HG02763 (cell line): ENCODE measurements around the gene HSH2D.
A peak's percentile ranks its signal among the peaks of the same experiment; 100 is the strongest.

Experiments
- ATAC-seq: cut with Tn5 transposase; IDR thresholded peaks from one replicate; pipeline ENCODE4 v1.9.1; 2021; ENCODE audit warnings: mild to moderate bottlenecking, moderate library complexity; ENCODE audit not compliant: unreplicated experiment

HSH2D gene

DNA sequence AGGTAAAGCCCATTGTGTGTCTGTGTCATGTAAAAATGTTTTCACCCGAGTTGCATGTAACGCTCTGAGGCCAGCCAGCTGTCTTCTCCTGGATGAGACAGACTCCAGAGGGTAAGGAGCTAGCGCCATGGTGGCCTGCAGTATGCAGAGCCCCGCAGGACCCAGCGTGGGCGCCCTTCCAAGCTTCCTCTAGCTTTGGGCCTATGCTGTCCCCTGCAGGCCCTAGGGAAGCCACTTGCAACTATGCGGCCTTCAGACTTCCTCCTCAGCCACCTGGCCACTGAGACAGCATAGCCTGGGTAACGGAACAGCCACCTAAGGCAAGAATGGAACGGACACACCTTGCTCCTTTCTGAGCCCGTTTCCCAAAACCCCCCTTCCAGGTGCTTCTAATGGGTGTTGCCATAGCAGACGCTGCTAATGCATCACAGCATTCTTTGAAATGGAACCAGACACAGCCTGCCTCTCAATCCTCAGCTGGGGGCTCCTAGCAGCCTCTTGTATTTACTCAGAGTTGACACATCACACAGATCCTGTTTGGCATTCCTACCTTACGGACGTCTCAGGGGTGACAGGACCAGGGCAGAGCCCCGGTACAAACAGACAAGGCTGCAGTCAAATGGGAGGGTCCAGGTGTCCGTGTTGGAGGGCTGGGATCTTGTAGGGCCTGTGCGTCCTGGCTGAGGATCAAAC is 47.9 kb downstream of the HSH2D start:
- no peak for ATAC-seq

DNA sequence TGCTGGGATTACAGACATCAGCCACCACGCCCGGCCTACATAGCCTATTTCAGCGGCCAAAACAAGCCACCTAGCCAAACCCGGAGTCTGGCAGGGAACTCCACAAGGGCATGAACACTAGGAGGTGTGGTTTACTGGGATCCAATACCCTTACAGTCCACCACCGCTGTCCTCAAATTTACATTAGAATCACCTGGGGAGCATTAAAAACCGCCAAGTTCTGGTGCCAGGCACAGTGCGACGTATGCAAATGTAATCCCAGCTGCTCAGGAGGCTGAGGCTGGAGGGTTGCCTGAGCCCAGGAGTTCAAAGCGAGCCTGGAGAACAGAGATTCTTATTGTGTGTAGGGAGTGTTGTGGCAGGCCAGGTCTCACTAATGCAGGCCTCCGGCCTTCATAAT is 50.0 kb downstream of the HSH2D start:
- ATAC-seq, result no peak

DNA sequence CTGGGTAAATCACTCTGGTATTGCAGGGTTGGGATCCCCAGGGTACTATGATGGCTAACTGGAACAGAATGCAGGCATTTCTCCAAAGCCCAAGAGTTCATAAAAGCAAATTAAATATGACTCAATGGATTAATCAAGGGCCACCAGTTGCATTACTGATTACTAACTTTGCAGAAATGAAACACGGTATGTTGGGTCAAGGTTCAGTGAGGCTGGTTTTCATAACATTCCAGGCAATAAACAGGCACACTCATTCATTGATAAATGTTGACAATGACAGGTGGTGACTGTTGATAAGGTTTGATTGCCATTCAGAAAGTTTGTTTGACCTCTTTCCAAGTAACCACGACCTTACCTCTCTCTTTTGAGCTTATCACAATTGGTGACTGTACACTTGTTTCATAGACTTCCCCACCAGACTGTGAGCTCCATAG is 53.7 kb downstream of the HSH2D start:
- ATAC-seq, result no peak

DNA sequence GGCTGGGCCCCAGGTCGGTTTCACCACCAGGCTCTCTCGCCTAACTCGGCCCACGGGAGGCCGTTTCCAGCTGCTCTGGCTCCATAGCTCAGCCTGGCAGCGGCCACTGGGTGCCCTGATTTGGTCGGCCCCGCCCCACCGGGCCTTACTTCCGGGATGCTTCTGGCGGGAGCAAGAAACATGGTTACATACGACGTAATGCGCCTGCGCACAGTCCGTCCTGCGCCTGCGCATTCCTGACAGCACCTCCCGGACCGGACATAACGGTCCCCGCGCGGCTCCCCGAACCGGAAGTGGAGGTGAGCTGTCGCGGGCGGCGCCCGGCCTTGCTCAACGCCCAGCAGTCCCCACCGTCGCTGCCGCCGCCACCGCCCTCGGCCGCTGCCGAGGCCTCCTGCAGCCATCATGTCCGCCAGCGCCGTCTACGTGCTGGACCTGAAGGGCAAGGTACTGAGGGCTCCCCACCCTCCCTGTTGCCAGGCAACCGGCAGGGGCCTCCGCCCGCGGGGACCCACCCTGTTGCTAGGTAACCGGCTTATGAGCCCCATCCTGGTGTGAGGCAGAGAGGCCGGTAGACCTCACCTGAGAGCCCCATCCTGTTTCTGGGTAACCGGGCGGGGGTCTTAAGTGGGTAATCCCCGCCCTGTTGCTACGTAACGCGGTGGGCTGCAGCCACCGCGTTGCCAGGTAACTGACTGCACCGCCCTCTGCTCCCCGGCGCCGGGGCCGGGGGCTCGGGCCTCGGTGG is 54.3 kb downstream of the HSH2D start, which contains the start of gene AP1M1:
AP1M1 (plus strand) TSS at position 290 of the 748 bp plus-strand sequence; CDS start at position 406, 116 bp downstream.
- peak; percentile 88 for ATAC-seq

DNA sequence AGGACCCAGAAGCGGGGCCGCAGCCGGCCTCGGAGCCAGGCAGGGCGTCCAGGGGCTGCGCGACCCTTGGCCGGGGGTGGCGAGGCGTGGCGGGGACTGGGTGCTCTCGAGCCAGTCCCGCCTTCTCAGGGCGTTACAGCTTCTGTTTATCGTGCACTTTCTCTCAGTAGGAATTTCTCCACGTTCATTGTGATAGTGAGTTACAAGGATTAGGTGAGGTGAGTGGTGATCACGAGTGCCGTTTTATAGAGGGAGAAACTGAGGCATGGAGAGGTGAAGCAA is 54.8 kb downstream of the HSH2D start:
- no peak for ATAC-seq

DNA sequence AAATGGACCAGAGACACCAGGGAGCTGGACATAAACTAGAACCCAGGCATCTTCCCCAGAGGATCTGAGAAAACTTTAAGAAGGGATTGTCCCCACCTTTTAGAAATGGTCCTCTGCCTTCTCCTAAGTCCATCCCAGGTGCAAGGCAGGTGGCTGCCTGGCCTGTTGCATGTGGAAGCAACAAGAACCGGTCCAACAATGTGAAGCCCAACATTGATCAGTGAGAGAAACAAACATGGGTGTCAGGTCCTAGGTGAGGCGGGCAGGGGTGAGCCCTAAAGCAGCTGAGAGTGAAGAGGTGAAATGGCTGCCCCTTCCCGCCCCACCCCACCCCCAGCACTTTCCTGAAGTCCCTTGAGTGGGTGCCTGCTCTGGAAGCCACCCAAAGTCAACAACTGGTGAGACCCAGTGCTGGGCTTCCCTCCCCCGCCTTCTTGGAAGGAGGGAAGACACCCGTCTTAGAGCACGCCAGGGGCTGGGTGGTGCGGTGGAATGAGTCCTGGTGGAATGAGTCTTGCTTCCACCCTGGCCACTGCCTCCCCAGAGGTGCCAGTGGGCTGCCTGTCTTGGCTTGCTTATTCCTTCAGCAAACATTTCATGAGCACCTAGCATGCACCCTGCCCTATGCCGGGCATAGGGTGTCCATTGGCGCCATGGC is 55.9 kb downstream of the HSH2D start:
- no peak for ATAC-seq

DNA sequence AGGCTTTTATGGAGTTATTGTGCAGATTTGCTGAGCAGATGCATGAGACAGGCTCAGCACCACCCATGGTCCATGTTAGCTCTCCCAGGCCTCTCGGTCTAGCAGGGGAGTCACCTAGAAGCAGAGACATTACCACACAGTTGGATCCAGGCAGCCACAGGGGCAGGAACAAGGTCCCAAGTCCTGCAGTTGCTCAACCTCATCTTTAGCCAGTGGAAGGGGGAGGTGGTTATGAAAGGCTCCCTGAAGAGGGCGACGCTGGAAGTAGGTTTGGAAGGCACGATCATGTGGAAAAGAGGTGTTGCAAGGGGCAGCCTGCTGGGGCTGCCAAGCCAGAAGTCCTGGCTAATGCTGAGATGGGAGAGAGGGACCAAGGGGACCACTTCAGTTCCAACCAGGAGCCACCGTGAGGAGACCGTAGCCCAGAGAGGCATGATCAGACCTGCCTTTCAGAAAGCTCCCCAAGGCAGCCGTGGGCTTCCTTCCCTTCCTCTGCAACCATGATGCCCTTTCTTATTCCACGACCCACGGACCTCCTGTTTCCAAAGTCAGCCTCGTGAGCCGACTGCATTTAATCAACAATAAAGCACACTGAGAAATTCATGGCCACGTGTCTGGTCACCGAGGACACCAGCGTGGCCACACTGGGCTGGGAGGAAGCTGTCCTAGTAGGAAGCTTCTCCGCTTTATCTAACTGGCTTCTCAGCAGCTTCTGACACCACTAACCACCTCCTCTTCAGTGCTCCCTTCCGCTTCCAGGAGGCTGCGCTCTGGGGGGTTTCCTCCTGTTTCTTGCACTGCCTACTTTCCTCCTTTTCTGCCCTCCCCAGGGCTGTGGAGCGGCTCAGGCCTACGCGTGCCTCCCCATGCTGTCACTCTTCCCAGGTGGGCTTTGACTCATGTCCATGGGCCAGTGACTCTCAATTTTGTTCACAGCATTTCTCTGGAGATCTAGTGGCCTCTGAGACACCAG is 56.8 kb downstream of the HSH2D start:
- ATAC-seq, result no peak

DNA sequence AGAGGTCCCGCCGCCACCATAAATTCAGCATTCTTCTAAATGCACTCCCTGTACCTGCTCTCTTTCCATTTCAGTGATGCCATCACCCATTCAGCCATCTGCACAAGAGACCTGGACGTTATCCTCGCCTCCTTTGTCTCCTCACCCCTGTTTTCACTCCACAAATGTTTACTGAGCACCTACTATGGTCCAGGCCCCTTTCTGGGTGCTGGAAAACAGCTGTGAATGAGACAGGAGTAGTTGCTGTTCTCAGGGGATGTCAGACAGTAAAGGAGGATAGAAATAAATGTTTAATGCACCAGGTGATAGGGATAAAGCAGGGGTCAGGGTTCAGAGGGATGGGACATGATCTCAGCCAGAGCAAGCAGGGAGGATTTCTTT is 57.5 kb downstream of the HSH2D start:
- no peak for ATAC-seq

DNA sequence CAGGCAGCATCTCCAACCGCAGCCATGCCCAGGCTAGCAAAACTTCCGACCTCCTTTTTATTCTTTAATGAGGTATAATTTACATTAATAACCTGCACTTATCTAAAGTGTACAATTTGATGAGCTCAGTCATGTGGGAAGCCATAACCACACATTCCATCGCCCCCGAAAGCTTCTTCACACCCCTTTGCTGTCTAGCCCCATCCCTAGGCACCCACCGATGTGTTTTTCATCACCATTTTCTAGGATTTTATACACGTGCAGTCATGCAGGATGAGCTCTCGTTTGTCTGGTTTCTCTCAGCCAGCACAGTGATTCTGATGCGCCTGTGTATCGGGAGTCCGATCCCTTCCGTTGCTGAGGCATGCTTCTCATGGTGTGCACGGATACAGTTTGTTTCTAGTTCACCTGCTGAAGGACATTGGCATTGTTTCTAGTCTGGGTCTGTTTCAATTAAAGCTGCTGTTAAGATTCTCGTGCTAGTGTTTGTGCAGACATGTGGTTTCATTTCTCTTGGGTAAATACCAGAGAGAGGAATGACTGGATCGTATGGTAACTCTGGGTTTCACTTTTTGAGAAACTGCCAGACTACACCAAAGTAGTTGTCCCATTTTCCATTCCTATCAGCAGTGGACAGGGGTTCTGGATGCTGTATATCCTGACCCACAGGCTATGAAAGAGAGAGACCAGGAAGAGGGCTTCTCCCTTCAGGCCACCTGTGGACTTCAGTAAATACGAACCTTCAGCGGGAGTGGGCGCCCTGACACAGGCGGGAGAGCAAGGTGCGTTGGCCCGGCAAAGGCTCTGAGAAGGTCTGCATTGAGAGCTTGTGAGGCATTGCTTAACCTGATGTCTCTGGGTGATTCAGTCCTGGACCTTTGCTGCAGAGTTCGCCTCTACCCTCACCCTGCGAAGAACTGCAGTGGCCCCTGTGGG is 59.1 kb downstream of the HSH2D start:
- ATAC-seq, result no peak

DNA sequence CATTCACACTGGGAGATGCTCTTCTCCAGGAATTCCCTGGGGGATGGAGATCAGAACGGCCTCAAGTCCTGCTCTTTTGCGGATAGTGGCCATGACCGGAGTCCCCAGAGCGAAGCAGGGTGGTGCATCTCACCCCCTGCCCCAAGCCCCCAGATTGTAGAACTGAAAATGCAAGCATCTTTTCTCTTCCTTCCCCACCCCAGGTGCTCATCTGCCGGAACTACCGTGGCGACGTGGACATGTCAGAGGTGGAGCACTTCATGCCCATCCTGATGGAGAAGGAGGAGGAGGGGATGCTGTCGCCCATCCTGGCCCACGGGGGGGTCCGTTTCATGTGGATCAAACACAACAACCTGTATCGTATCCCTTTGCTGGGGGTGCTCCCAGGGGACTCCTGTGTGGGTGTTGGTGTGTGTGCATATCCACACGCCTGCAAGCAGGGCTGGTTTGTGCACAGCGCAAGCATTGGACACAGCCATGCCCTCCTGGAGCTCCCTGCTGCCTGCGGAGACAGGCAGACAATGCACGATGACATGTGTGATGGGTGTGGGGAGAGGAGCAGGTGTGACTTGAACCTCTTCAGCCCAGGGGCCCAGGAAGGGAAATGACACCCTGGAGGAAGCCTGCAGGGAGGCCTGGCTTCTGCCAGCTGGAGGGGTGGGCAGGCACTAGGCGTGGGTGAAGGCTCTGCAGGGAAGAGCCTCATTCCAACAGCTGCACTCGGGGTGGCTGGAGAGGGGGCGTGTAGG is 59.9 kb downstream of the HSH2D start:
- ATAC-seq, result no peak

DNA sequence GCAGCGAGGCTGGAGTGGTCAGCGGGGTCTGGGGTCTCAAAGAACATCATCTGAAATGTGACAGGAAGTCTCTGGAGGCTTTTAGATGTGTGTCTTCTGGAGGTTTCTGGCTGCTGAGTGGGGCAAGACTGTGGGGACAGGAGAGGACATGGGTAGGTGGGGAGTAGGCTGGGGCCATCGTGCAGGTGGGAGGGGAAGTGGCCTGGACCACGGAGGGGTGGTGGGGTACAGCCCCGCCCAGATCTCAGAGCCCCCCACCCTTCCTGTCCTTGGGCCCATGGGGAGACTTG is 60.5 kb downstream of the HSH2D start:
- no peak for ATAC-seq

DNA sequence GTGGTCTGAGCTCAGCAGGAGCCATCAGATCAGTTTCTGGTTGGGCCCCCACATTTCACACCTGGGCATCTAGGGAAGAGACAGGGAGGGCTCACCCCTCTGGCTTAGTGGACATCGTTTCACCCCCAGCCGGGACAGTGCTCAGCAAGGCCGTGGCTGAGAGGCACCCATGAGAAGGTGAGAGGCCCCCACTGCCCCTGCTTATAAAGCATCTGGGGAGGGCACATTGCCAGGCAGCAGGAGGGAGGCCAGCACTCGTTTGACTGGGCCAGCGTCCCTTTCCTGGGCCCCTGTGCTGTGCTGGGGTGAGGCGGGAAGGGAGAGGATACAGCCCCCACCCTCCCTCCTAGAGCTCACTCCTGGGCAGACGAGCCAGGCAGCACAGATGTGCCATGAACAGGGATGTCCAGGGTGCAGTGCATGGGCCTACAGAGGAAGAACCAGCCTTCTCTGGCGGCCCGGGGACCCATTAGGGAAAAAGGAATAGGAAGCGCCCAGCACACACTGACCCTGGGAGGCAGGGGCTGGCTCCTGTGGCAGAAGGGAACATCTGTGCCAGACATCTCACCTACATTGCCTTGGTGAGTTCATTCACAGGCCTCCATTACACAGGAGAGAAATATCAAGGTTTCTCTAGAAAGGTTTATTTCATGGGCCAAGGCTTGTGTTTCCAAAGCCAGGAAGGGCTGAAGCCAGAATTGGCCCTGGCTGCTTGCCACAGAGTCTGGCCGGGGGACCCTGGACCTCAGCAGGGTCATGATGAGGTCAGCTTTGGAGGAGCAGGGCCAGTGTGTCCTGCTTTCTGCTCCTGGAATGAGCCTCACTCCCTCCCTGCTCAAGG is 61.9 kb downstream of the HSH2D start:
- ATAC-seq, result no peak

DNA sequence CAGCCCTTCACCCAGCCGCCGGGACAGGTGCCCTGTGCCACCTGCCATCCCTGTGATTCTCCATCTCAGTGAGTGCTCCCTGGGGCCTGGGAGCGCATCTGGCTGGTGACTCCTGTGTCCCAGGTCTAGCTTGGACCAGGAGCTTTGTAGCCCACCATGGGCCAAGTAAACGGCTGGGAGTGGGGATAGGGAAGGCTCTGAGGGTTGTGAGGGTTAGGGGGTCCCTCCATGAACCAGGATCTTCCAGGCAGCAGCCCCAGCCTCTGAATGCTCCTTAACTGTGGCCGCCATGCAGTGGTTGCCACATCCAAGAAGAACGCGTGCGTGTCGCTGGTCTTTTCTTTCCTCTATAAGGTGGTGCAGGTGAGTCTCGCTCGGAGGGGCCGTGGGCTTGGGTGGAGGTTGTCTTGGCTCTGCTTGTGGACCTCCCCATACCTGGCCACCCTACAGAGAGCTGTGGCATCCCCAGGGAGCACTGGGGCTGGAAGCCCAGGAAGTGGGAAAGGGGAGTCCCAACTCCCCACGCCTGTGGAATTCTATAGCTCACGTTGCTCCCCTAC is 62.6 kb downstream of the HSH2D start:
- no peak for ATAC-seq

DNA sequence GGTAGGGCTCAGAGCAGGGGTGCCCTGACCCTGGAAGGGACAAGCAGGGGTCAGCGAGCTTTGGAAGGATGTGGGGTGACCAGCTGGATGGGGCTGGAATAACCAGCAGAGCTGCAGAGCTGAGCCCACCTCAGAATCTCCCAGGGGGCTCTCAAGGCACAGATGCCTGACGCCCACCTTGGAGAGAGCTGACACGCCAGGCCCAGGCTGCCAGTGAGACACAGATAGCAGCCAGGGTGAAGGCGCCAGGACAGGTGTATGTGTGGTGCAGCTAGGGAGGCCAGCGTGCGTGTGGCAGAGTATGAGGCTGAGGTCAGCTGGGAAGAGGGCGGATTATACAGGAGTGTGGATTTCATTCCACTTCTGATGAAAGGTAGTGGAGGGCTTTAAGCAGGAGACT is 63.2 kb downstream of the HSH2D start:
- no peak for ATAC-seq

DNA sequence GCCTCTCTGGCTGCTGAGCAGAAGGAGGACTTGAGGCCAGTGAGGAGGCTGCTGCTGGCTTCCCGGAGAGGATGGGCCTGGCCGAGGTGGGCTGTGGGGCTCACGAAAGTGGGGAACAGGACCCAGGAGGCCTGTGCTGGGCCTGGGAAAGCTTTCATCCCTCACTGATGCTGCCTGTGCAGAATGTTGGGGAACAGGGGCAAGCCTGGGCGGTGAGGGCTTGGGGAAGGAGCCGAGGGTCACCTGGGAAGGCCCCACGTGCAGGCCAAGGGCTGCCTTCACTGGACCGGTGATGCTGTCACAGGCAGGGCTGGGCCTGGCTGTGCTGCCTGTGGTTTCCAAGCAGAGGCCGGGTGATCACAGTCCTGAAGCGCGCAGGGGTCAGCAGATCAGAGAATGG is 63.6 kb downstream of the HSH2D start:
- ATAC-seq, result no peak

DNA sequence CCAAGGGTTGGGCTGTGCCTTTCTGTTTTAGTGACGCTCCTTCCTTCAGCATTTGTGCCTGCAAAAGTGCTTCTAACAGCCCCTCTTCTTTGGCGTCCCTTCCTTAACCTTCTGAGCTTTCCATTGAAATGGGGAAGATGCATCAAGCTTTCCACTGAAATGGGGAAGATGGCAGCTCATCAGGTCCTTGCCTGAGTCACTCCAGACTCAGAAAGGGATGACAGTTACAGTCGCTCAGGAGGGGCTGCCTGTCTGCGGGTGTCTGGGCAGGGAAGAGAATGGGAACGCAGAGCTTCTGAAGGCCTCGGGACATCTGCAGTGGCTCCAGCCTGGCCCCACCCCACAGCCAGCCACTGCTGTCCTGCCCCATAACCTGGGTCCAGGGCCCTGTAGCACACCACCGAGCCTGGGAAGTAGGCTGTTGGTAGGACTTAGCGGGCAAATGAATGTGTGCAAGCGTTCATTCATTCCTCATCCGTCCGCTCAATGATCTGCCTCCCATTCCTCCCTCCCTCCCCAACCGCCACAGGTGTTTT is 64.1 kb downstream of the HSH2D start:
- no peak for ATAC-seq
